Measurements from ENCODE around the gene DAB2IP.

GRCh38 chr9:121655231-121655755, 3.9 kb downstream of the DAB2IP start:
- TF ChIP-seq, protein P1, sequence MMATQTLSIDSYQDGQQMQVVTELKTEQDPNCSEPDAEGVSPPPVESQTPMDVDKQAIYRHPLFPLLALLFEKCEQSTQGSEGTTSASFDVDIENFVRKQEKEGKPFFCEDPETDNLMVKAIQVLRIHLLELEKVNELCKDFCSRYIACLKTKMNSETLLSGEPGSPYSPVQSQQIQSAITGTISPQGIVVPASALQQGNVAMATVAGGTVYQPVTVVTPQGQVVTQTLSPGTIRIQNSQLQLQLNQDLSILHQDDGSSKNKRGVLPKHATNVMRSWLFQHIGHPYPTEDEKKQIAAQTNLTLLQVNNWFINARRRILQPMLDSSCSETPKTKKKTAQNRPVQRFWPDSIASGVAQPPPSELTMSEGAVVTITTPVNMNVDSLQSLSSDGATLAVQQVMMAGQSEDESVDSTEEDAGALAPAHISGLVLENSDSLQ (IDR thresholded peaks at IDR 0.05), result no peak
- TF ChIP-seq ZNF384 (IDR thresholded peaks at IDR 0.05) (no peak), SP1 (IDR thresholded peaks at IDR 0.05) (no peak), FOXA1 (IDR thresholded peaks at IDR 0.05) (no peak), ELF4 (IDR thresholded peaks at IDR 0.05) (no peak)
